BJ (cell line): Measurements from ENCODE around the gene ZDHHC8. TPM values are rescaled to one million over a fixed set of nuclear protein-coding genes. Genes with fewer than 3 reads are reported as not detected.

ENCODE experiments used
- CTCF ChIA-PET: fragments of 350-600 bp; formaldehyde crosslinking; extraction: SDS; loops from one replicate; lab custom pipeline; 2021; ENCODE audit warnings: antibody characterized with exemption, inconsistent platforms; lab: Yijun Ruan, JAX
- POLR2A ChIA-PET: fragments of 300-600 bp; sonication (Branson Sonifier 250); formaldehyde crosslinking; extraction: SDS; loops from one replicate; lab custom pipeline; 2021; ENCODE audit warnings: antibody characterized with exemption; lab: Charles Lee
- DNase-seq: peaks from one replicate; pipeline ENCODE4 v3.0.0-alpha.2; 2011; ENCODE audit warnings: low read depth
- H3K27me3 ChIP-seq: 2 replicates; pipeline ENCODE4 v1.6.0; 2011; ENCODE audit warnings: low read length; ENCODE audit not compliant: control insufficient read depth, insufficient read depth
- H3K36me3 ChIP-seq: 2 replicates; pipeline ENCODE4 v1.5.1; 2011; ENCODE audit warnings: low read length; ENCODE audit not compliant: control insufficient read depth, insufficient read depth
- H3K4me3 ChIP-seq: 2 replicates; pipeline ENCODE4 v1.5.1; 2011; ENCODE audit warnings: low read depth, mild to moderate bottlenecking, control low read depth, low read length
- CTCF ChIP-seq: IDR thresholded peaks from 2 replicates; pipeline ENCODE4 v1.5.1; 2011; ENCODE audit warnings: low read depth, mild to moderate bottlenecking, control low read depth, inconsistent platforms, low read length, moderate library complexity; ENCODE audit not compliant: insufficient read depth
- polyA plus RNA-seq: library from polyadenylated mRNA; depleted of rRNA; stranded (reverse); fragments of >200 nt; gene quantifications from 2 replicates; pipeline ENCODE4 v1.2.3, GENCODE V29; 2011

Gene ZDHHC8
- polyA plus RNA-seq, 1 experiment = 32.2 TPM

- CTCF ChIA-PET = no interaction called here
- Histone ChIP-seq H3K36me3 (peaks cover 15% of the 10 kb centered on the region), H3K27me3 (no peaks in the 10 kb centered on the region), H3K4me3 (no peak overlapping the region)
- POLR2A ChIA-PET = no interaction called here
- no peak for TF ChIP-seq CTCF
- no peak for DNase-seq
These were observed 14.2 kb downstream of the ZDHHC8 start for GRCh38 chr22:20145832-20146223.

GRCh38 chr22:20146777-20147176 is 15.2 kb downstream of the ZDHHC8 start:
- H3K4me3 ChIP-seq = no peak overlapping the region
- no peak for TF ChIP-seq CTCF

GRCh38 chr22:20147237-20147988 is 15.8 kb downstream of the ZDHHC8 start:
- no peak for DNase-seq
- H3K36me3 ChIP-seq = peaks cover 14% of the 10 kb centered on the region
- H3K27me3 ChIP-seq = no peaks in the 10 kb centered on the region
- no peak for TF ChIP-seq CTCF
- CTCF ChIA-PET = interaction anchor here (0.7 kb wide), 1 partner anchor 175 kb away, joined by 3 read pairs; no protein-coding TSS in a partner anchor
- POLR2A ChIA-PET = no interaction called here
- no peak overlapping the region for H3K4me3 ChIP-seq

More at GRCh38 chr22:20146777-20147176, 15.2 kb downstream of the ZDHHC8 start:
- CTCF ChIA-PET = interaction anchor here (0.7 kb wide), 1 partner anchor 174 kb away, joined by 3 read pairs; no protein-coding TSS in a partner anchor
- H3K36me3 ChIP-seq = peaks cover 15% of the 10 kb centered on the region
- H3K27me3 ChIP-seq = no peaks in the 10 kb centered on the region
- POLR2A ChIA-PET = no interaction called here
- DNase-seq = no peak

GRCh38 chr22:20148414-20148813 is 16.8 kb downstream of the ZDHHC8 start:
- peaks cover 9% of the 10 kb centered on the region for H3K36me3 ChIP-seq
- ChIA-PET CTCF (no interaction called here), POLR2A (no interaction called here)
- H3K4me3 ChIP-seq = no peak overlapping the region
- no peak for TF ChIP-seq CTCF
- H3K27me3 ChIP-seq = no peaks in the 10 kb centered on the region
- DNase-seq = no peak

GRCh38 chr22:20149257-20150250 is 17.9 kb downstream of the ZDHHC8 start:
- Histone ChIP-seq H3K36me3 (peaks cover 3% of the 10 kb centered on the region), H3K27me3 (no peaks in the 10 kb centered on the region), H3K4me3 (no peak overlapping the region)
- ChIA-PET CTCF (no interaction called here), POLR2A (no interaction called here)
- TF ChIP-seq CTCF = no peak
- DNase-seq = no peak
